ENCODE data around the gene ADAMTS14. TPM values are rescaled to one million over a fixed set of nuclear protein-coding genes. Genes with fewer than 3 reads are reported as not detected.

The ADAMTS14 gene
- total RNA-seq, 4 donors from 2014 or later = 0.15 to 0.51 (median 0.40) TPM

DNA sequence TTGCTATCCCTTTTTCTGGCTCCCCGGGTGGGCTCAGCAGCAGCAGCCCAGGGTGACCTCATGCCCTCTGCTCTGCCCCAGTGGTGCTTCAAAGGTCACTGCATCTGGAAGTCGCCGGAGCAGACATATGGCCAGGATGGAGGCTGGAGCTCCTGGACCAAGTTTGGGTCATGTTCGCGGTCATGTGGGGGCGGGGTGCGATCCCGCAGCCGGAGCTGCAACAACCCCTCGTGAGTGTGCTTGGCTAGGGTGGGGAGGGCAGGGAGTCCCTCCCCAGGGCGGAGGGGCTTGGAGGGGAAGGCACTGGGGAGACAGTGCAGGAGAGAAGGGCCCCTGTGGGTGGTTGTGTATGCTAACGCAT lies 66.4 kb downstream of the ADAMTS14 start:
- H3K4me3 ChIP-seq = no peak overlapping the region
- H3K27me3 ChIP-seq = peaks cover 4% of the 10 kb centered on the region
- WGBS = 85% methylated on average over 11 of the region's 12 CpGs
- no peak overlapping the region for H3K27ac ChIP-seq
- H3K4me1 ChIP-seq = peaks cover 18% of the 10 kb centered on the region
- no peak for DNase-seq (ENCODE audit: low spot score in 2 of 2)
- H3K9me3 ChIP-seq = no peaks in the 10 kb centered on the region
- no peaks in the 10 kb centered on the region for H3K36me3 ChIP-seq
- no peak for TF ChIP-seq POLR2AphosphoS5 (IDR thresholded peaks at IDR 0.05)
- TF ChIP-seq EP300 (IDR thresholded peaks at IDR 0.05) = no peak
- no peak for TF ChIP-seq POLR2A (IDR thresholded peaks at IDR 0.05)
- no peak for TF ChIP-seq CTCF (IDR thresholded peaks at IDR 0.05)

DNA sequence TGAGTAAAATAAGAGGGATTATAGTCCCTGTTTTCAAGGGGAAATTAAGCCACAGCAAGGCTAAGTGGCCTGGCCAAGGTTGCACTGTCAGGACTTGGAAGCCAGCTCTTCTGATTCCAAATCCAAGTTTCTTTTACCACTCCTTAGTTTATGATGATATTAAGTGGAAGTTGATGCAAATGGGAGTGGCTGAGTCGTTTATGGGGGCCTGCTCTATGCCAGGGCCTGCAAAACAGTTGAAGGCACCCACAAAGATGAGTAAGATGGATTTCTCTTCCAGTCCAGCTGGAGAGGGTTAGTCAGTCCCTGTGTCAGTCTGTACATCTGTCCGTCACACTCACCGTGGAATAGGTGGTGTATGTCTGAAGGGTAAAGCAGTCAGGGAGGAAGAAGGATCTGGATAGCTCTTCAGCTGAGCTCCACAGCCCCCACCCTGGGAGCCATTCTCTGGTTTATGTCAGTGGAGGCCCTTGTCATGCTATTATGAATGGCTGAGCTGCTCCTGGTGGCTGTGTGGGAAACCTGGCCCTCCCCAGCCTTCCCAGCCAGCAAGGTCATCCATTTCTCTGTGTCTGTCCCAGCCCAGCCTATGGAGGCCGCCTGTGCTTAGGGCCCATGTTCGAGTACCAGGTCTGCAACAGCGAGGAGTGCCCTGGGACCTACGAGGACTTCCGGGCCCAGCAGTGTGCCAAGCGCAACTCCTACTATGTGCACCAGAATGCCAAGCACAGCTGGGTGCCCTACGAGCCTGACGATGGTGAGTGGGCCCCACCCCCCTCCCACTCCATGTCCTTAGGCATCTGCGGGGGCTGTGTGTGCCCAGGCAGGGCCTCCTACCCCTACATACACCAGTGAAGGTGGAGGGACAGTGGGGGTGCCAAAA lies 68.3 kb downstream of the ADAMTS14 start:
- Histone ChIP-seq H3K27me3 (peaks cover 1% of the 10 kb centered on the region), H3K4me1 (peaks cover 19% of the 10 kb centered on the region), H3K27ac (no peak overlapping the region), H3K4me3 (no peak overlapping the region), H3K36me3 (no peaks in the 10 kb centered on the region), H3K9me3 (no peaks in the 10 kb centered on the region)
- no peak for DNase-seq (ENCODE audit: low spot score in 2 of 2)
- WGBS = 60% methylated on average over 3 of the region's 12 CpGs
- TF ChIP-seq POLR2AphosphoS5 (IDR thresholded peaks at IDR 0.05) = no peak

DNA sequence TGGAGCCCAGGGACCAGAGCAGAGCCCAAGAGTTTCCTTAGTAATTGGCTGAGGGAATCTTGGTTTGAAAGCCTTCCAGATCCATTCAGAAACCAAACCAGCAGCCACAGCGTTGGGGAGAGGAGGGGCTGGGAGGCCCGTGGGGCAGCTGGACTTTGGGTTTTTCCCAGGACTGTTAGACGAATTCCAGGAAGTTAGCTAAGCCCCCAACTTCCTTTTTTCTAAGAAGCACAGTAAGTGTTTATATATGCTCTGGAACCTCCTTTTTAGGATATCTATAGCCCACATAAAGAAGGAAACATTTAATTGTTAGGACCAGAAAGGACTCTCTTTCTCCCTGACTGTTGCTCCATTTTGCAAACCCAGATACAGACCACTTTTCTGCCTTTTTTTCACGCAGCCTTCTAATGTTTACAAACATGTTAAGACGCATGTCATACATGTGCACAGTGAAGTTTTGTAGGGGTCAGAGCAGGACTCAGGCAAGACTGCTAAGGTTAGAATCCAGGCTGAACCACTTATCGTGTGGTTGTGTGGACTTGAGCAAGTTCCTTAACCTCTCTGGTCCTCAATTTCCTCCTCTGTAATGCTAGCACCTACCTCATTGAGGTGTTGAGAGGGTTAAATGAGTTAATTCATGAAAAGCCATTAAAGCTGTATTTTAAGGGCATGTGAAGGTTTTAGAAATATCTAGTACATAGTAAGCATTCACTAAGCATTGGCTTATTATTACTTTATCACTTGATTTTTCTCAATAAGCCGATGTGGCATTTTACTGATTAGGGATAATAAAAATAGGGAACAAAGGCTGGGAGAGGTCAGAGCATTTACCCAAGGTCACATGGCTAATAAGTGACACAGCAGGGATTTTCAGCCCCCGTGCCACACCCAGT lies 70.5 kb downstream of the ADAMTS14 start:
- no peak overlapping the region for H3K4me3 ChIP-seq

DNA sequence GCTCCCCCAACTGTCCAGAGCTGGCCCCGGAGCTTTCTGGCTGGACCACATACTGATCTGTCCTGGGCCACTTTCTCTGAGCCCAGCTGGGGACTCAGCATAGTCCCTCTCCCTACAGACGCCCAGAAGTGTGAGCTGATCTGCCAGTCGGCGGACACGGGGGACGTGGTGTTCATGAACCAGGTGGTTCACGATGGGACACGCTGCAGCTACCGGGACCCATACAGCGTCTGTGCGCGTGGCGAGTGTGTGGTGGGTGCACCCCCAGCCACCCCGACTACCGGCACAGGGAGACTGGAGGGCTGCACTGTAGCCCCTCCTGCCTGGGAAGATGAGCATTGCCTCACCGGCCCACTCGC lies 71.1 kb downstream of the ADAMTS14 start:
- Histone ChIP-seq H3K36me3 (no peaks in the 10 kb centered on the region), H3K27ac (no peak overlapping the region), H3K9me3 (no peaks in the 10 kb centered on the region), H3K27me3 (no peaks in the 10 kb centered on the region), H3K4me3 (no peak overlapping the region), H3K4me1 (peaks cover 23% of the 10 kb centered on the region)
- DNase-seq (ENCODE audit: low spot score in 2 of 2) = no peak
- TF ChIP-seq EP300 (IDR thresholded peaks at IDR 0.05) = no peak
- TF ChIP-seq CTCF (IDR thresholded peaks at IDR 0.05) = no peak
- WGBS = 78% methylated on average over 1 of the region's 17 CpGs

More for the DNA sequence above, 70.5 kb downstream of the ADAMTS14 start:
- Histone ChIP-seq H3K9me3 (no peaks in the 10 kb centered on the region), H3K27ac (no peak overlapping the region), H3K4me1 (peaks cover 23% of the 10 kb centered on the region), H3K36me3 (no peaks in the 10 kb centered on the region), H3K27me3 (no peaks in the 10 kb centered on the region)
- WGBS = 43% methylated on average over 8 of the region's 8 CpGs
- TF ChIP-seq CTCF (IDR thresholded peaks at IDR 0.05) (no peak), EP300 (IDR thresholded peaks at IDR 0.05) (no peak), POLR2AphosphoS5 (IDR thresholded peaks at IDR 0.05) (no peak), POLR2A (IDR thresholded peaks at IDR 0.05) (no peak)
- DNase-seq (ENCODE audit: low spot score in 2 of 2) = no peak

- Histone ChIP-seq H3K4me1 (peaks cover 23% of the 10 kb centered on the region), H3K27me3 (no peaks in the 10 kb centered on the region), H3K4me3 (no peak overlapping the region), H3K9me3 (no peaks in the 10 kb centered on the region), H3K36me3 (no peaks in the 10 kb centered on the region), H3K27ac (no peak overlapping the region)
- DNase-seq (ENCODE audit: low spot score in 2 of 2) = no peak
- TF ChIP-seq CTCF (IDR thresholded peaks at IDR 0.05) = no peak
- TF ChIP-seq POLR2A (IDR thresholded peaks at IDR 0.05) = no peak
- TF ChIP-seq EP300 (IDR thresholded peaks at IDR 0.05) = no peak
- TF ChIP-seq POLR2AphosphoS5 (IDR thresholded peaks at IDR 0.05) = no peak
- 92% methylated on average over 8 of the region's 13 CpGs for WGBS
These were observed 71.6 kb downstream of the ADAMTS14 start for GRCh38 chr10:70743879-70744278.
